Measurements from ENCODE around the gene CPOX.

Gene CPOX

GRCh38 chr3:98532709-98533571, 60.5 kb downstream of the CPOX start:
- no peak for DNase-seq

GRCh38 chr3:98532275-98532637, 61.2 kb downstream of the CPOX start:
- no peak for DNase-seq

DNA sequence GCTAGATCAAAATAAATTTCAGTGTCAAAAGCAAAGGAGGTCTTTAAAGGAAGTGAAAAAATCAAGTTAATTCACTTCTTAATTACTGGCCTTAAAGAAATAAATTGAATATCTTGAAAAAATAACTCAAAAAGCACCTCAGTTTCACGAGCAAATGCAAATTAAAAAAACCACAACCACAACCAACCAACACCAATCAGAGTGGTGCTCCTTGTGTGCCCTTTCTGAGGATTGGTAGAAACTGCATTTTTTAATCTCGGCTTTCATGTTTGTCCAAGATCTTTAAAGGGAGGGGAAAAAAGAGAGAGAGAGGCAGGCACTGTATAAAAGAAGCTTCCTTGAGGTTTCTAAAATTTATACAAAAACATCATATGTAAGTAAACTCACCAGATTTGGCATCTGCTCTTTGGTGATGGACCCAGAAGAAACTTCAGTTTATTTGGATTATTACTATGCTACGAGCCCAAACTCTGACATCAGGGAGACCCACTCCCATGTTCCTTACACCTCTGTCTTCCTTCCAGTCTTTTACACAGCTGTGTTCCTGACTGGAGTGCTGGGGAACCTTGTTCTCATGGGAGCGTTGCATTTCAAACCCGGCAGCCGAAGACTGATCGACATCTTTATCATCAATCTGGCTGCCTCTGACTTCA, 61.7 kb downstream of the CPOX start, which contains the start of gene GPR15:
Gene GPR15, plus strand, starts transcription at position 357 of the 653 bp plus-strand sequence. Its CDS starts 56 bp downstream, at position 413.
- DNase-seq = no peak

DNA sequence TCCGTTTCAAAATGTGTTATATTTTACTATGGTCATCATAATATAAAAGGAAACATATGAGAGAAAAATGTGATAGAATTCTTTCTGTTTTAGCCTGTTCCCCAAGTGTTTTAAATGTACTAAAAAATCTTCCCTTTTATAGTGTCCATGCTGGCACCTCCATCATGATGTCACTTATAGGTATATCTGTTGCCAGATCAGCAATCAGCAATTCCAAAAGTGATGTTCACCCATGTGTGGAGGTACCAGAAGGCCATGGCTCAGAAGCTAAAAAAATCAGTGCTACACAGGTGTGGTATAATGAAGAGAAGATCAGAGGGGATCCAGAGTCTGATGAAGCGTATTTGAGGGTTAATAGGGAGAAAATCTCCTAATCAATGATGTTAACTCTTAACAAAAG, 62.7 kb downstream of the CPOX start:
- DNase-seq = no peak

DNA sequence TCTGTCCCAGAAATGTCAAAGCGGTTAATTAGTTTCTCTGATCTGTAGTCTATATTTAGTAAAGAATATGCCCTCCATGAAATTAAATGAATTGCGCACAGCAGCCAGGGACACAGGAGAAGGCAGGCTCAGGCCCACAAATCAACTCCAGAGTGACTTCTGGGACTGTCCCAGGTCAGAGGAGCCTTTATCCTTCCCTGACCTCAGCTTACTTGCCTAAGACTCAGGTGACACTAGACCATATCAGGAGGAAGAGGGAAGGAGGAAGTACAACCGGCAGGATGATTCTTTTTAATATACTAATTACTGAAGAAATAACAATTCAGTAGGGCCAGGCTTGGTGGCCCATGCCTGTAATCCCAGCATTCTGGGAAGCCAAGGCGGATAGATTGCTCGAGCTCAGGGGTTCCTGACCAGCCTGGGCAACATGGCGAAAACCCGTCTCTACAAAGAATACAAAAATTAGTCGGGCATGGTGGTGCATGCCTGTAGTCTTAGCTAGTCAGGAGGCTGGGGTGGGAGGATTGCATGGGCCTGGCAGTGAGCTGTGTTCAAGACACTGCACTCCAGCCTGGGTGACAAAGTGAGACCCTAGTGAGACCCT, 63.5 kb downstream of the CPOX start:
- no peak for DNase-seq
